IMR-90 (cell line): ENCODE results near the gene ANXA3. TPM values are rescaled to one million over a fixed set of nuclear protein-coding genes. Genes with fewer than 3 reads are reported as not detected.

Source experiments
- ATAC-seq: fragments of 200-7000 bp; cut with Tn5 transposase; 2 replicates; pipeline ENCODE4 v1.9.1; 2020; ENCODE audit warnings: low read depth, mild to moderate bottlenecking, moderate library complexity
- BruUV-seq: library from RNA; stranded (reverse); fragments of 400-500 nt; replicated peaks from 2 replicates; lab custom pipeline; 2021; lab: Mats Ljungman, UMichigan
- CTCF ChIA-PET: fragments of 300-600 bp; formaldehyde crosslinking; extraction: SDS; loops from one replicate; lab custom pipeline; 2021; ENCODE audit warnings: antibody characterized with exemption; lab: Yijun Ruan, JAX
- POLR2A ChIA-PET: fragments of 300-600 bp; sonication (Branson Sonifier 250); formaldehyde crosslinking; loops from one replicate; lab custom pipeline; 2022; ENCODE audit warnings: antibody characterized with exemption; ENCODE audit not compliant: unreplicated experiment; lab: Charles Lee
- DNase-seq: peaks from one replicate; pipeline ENCODE4 v3.0.0; 2013
- H2AFZ ChIP-seq: replicated peaks from 2 replicates; pipeline ENCODE3; 2013; ENCODE audit warnings: low read length, mild to moderate bottlenecking; ENCODE audit not compliant: poor library complexity
- H2AK5ac ChIP-seq: 2 replicates; pipeline ENCODE4 v1.6.1; 2013; ENCODE audit warnings: low read depth, low read length, inconsistent platforms
- H2AK9ac ChIP-seq: replicated peaks from 2 replicates; pipeline ENCODE3; 2013; ENCODE audit warnings: mild to moderate bottlenecking, low read depth, low read length, moderate library complexity; ENCODE audit not compliant: poor library complexity
- H2BK120ac ChIP-seq: 2 replicates; pipeline ENCODE4 v1.6.1; 2013; ENCODE audit warnings: low read depth, low read length, inconsistent platforms
- H2BK15ac ChIP-seq: 3 replicates; pipeline ENCODE4 v1.6.1; 2013; ENCODE audit warnings: low read depth, low read length, inconsistent platforms
- H2BK20ac ChIP-seq: 2 replicates; pipeline ENCODE4 v1.6.1; 2013; ENCODE audit warnings: low read depth, mild to moderate bottlenecking, inconsistent platforms, low read length, moderate library complexity
- H2BK5ac ChIP-seq: 2 replicates; pipeline ENCODE4 v1.6.1; 2013; ENCODE audit warnings: mild to moderate bottlenecking, low read depth, low read length, inconsistent platforms; ENCODE audit not compliant: poor library complexity, severe bottlenecking
- H3K14ac ChIP-seq: replicated peaks from 2 replicates; pipeline ENCODE4 v1.6.1; 2013; ENCODE audit warnings: low read depth, low read length, inconsistent platforms
- H3K18ac ChIP-seq: 2 replicates; pipeline ENCODE4 v1.6.1; 2013; ENCODE audit warnings: low read depth, low read length, control low read depth
- H3K23ac ChIP-seq: 2 replicates; pipeline ENCODE4 v1.6.1; 2013; ENCODE audit warnings: low read depth, low read length, inconsistent platforms
- H3K27ac ChIP-seq: 2 replicates; pipeline ENCODE4 v1.5.1; 2013; ENCODE audit warnings: mild to moderate bottlenecking, control low read depth, low read length; ENCODE audit not compliant: insufficient read depth
- H3K27me3 ChIP-seq: 2 replicates; pipeline ENCODE4 v1.6.1; 2013; ENCODE audit warnings: low read length; ENCODE audit not compliant: control insufficient read depth, insufficient read depth
- H3K36me3 ChIP-seq: 2 replicates; pipeline ENCODE4 v1.6.1; 2013; ENCODE audit warnings: low read length, mixed read lengths; ENCODE audit not compliant: control insufficient read depth, insufficient read depth
- H3K4ac ChIP-seq: 2 replicates; pipeline ENCODE4 v1.6.1; 2013; ENCODE audit warnings: low read depth, low read length, inconsistent platforms
- H3K4me1 ChIP-seq: 2 replicates; pipeline ENCODE4 v1.6.1; 2013; ENCODE audit warnings: low read length, mixed read lengths; ENCODE audit not compliant: control insufficient read depth, insufficient read depth
- H3K4me2 ChIP-seq: 2 replicates; pipeline ENCODE4 v1.6.1; 2013; ENCODE audit warnings: low read depth, mild to moderate bottlenecking, control low read depth, low read length, moderate library complexity
- H3K4me3 ChIP-seq: 2 replicates; pipeline ENCODE4 v1.5.1; 2013; ENCODE audit warnings: low read depth, mild to moderate bottlenecking, control low read depth, low read length, moderate library complexity; ENCODE audit not compliant: insufficient read depth
- H3K56ac ChIP-seq: 2 replicates; pipeline ENCODE4 v1.6.1; 2013; ENCODE audit warnings: low read length, inconsistent platforms; ENCODE audit not compliant: insufficient read depth; ENCODE audit errors: extremely low read depth
- H3K79me1 ChIP-seq, 2 experiments: 2 replicates each; pipeline ENCODE4 v1.6.1; 2013; ENCODE audit warnings: low read length in 2 of 2, inconsistent platforms in 1 of 2, low read depth in 1 of 2
- H3K9ac ChIP-seq: 2 replicates; pipeline ENCODE4 v1.6.1; 2013; ENCODE audit warnings: low read depth, low read length, control low read depth
- H3K9me1 ChIP-seq: 2 replicates; pipeline ENCODE4 v1.6.1; 2013; ENCODE audit warnings: low read length, inconsistent platforms; ENCODE audit not compliant: insufficient read depth
- H3K9me3 ChIP-seq: 2 replicates; pipeline ENCODE4 v1.6.1; 2013; ENCODE audit warnings: low read length; ENCODE audit not compliant: control insufficient read depth, insufficient read depth
- H4K20me1 ChIP-seq: 2 replicates; pipeline ENCODE4 v1.6.1; 2013; ENCODE audit warnings: low read length, inconsistent platforms; ENCODE audit not compliant: insufficient read depth
- H4K5ac ChIP-seq: 2 replicates; pipeline ENCODE4 v1.6.1; 2013; ENCODE audit warnings: mild to moderate bottlenecking, low read depth, low read length, control low read depth
- H4K8ac ChIP-seq, 2 experiments: 2 replicates each; pipeline ENCODE4 v1.6.1; 2013; ENCODE audit warnings: low read depth in 2 of 2, low read length in 2 of 2, control low read depth in 1 of 2, inconsistent platforms in 1 of 2
- H4K91ac ChIP-seq: 2 replicates; pipeline ENCODE4 v1.6.1; 2013; ENCODE audit warnings: low read depth, low read length, inconsistent platforms; ENCODE audit not compliant: insufficient read depth
- CEBPB ChIP-seq: IDR thresholded peaks from 2 replicates; pipeline ENCODE4 v1.6.1; 2012; ENCODE audit warnings: low read depth, low read length, improper control_type of control experiment
- CTCF ChIP-seq: conservative IDR thresholded peaks from 2 replicates; pipeline ENCODE4 v1.5.1; 2012; ENCODE audit warnings: mild to moderate bottlenecking, low read depth, low read length, improper control_type of control experiment
- MAFK ChIP-seq: IDR thresholded peaks from 2 replicates; pipeline ENCODE4 v1.6.1; 2012; ENCODE audit warnings: low read depth, low read length, improper control_type of control experiment
- NFE2L2 ChIP-seq: fragments of 150-350 bp; IDR thresholded peaks from 2 replicates; pipeline ENCODE4 v1.6.1; 2016; ENCODE audit warnings: low read depth, mild to moderate bottlenecking, low read length
- POLR2A ChIP-seq: IDR thresholded peaks from 2 replicates; pipeline ENCODE4 v1.6.1; 2012; ENCODE audit warnings: mild to moderate bottlenecking, low read depth, low read length
- RCOR1 ChIP-seq: IDR thresholded peaks from 2 replicates; pipeline ENCODE4 v1.6.1; 2012; ENCODE audit warnings: mild to moderate bottlenecking, low read length, improper control_type of control experiment; ENCODE audit not compliant: insufficient replicate concordance
- RFX5 ChIP-seq: IDR thresholded peaks from 2 replicates; pipeline ENCODE4 v1.8.0; 2012; ENCODE audit warnings: low read depth, mild to moderate bottlenecking, low read length, moderate library complexity
- WGBS, 2 experiments: methylation state at CpG; one replicate each; pipeline versions ENCODE4 v1.1.5 to v1.1.7; 2013; ENCODE audit warnings: missing lambda C conversion rate in 2 of 2; ENCODE audit not compliant: insufficient read length in 1 of 2; ENCODE audit errors: extremely low coverage in 2 of 2; 5-methylcytosine and 5-hydroxymethylcytosine counted together
- dilution Hi-C: fragments of 300-500 bp; cut with HindIII; formaldehyde crosslinking; loops from one replicate; pipeline ENCODE4 v1.14.3; 2018; ENCODE audit warnings: low sequenced_read_pairs; ENCODE audit not compliant: unreplicated experiment
- in situ Hi-C: fragments of 300-500 bp; cut with MboI; formaldehyde crosslinking; loops from 3 replicates; pipeline ENCODE4 v1.14.3; 2019; ENCODE audit warnings: low sequenced_read_pairs, inconsistent platforms, mixed read lengths
- intact Hi-C: fragments of 100-400 bp; cut with micrococcal nuclease; formaldehyde crosslinking; loops from 2 replicates; pipeline ENCODE4 v1.10.0; 2022
- polyA plus RNA-seq, 3 experiments: library from polyadenylated mRNA; depleted of rRNA; stranded (reverse); fragments of >200 nt; gene quantifications; 2 replicates each; pipeline ENCODE4 v1.2.3, GENCODE V29; 2012; ENCODE audit warnings: low replicate concordance in 1 of 3
- total RNA-seq: library from RNA; depleted of rRNA; stranded (reverse); fragments of >200 nt; gene quantifications from 2 replicates; pipeline ENCODE4 v1.2.3, GENCODE V29; 2012

Gene ANXA3
- total and polyA plus RNA-seq, 2 of the 4 experiments (the other 2 are of a cell fraction), result 4.2 to 5.0 TPM

- Histone ChIP-seq H3K9me1 (no peaks in the 10 kb centered on the region), H4K8ac (no peak overlapping the region), H3K36me3 (no peaks in the 10 kb centered on the region), H3K79me1 (no peaks in the 10 kb centered on the region), H3K9ac (no peak overlapping the region), H3K56ac (no peak overlapping the region), H3K4me3 (no peak overlapping the region), H3K18ac (no peak overlapping the region), H2BK5ac (no peak overlapping the region), H3K27me3 (peaks cover 6% of the 10 kb centered on the region; the same call in 1 of the 2 replicates), H3K4ac (no peak overlapping the region), H3K9me3 (no peaks in the 10 kb centered on the region), H2BK20ac (no peak overlapping the region), H4K5ac (no peak overlapping the region), H4K20me1 (no peaks in the 10 kb centered on the region), H2AK9ac (no peak overlapping the region), H4K91ac (no peak overlapping the region), H2BK15ac (no peak overlapping the region), H2BK120ac (no peak overlapping the region), H3K14ac (no peak overlapping the region), H2AFZ (no peak overlapping the region), H3K27ac (no peak overlapping the region), H2AK5ac (no peak overlapping the region), H3K23ac (no peak overlapping the region), H3K4me1 (no peaks in the 10 kb centered on the region), H3K4me2 (no peak overlapping the region)
- ChIA-PET CTCF (interaction anchor here (0.6 kb wide), 1 partner anchor 352 kb away, joined by 4 read pairs; no protein-coding TSS in a partner anchor), POLR2A (no interaction called here)
- ATAC-seq, result no peak
- TF ChIP-seq NFE2L2 (no peak), POLR2A (no peak), RCOR1 (no peak), RFX5 (no peak), MAFK (no peak), CTCF (no peak), CEBPB (no peak)
- dilution Hi-C loops (no loop called here), intact Hi-C loops (loop anchor here (5.0 kb wide), 1 partner anchor 453 kb away; the partner anchor contains the start of gene FRAS1), in situ Hi-C loops (loop anchor here (10.0 kb wide), 1 partner anchor 556 kb away; no protein-coding TSS in a partner anchor)
- no TSS peak for BruUV-seq
- DNase-seq, result no peak
- no CpG with 5 or more reads among the region's 1 CpG for WGBS, 2 experiments
Measured at GRCh38 chr4:78510681-78511080, 40.9 kb upstream of the ANXA3 start.
